Progenitor cell of endocrine pancreas (in vitro differentiated cells): ENCODE results near the gene CHN2. TPM values are rescaled to one million over a fixed set of nuclear protein-coding genes. Genes with fewer than 3 reads are reported as not detected.

Source experiments
- DNase-seq: peaks from one replicate; pipeline ENCODE4 v3.0.0; 2021; ENCODE audit warnings: low spot score; ENCODE audit not compliant: unreplicated experiment
- H3K27ac Mint-ChIP-seq: 2 replicates; pipeline ENCODE4 v1.8.0; 2021; ENCODE audit warnings: mild to moderate bottlenecking, moderate library complexity, mixed read lengths
- H3K27me3 Mint-ChIP-seq: 2 replicates; pipeline ENCODE4 v1.8.0; 2021; ENCODE audit warnings: mixed read lengths
- H3K36me3 Mint-ChIP-seq: 2 replicates; pipeline ENCODE4 v1.8.0; 2022; ENCODE audit warnings: mixed read lengths; ENCODE audit not compliant: insufficient read depth
- H3K4me1 Mint-ChIP-seq: 2 replicates; pipeline ENCODE4 v1.8.0; 2021; ENCODE audit warnings: low read depth, mixed read lengths
- H3K4me3 Mint-ChIP-seq: 2 replicates; pipeline ENCODE4 v1.8.0; 2021; ENCODE audit warnings: low read depth, mild to moderate bottlenecking, moderate library complexity, mixed read lengths
- H3K9me3 Mint-ChIP-seq: 2 replicates; pipeline ENCODE4 v1.8.0; 2021; ENCODE audit warnings: low read depth, mixed read lengths
- CTCF ChIP-seq: fragments of 200-600 bp; sonication (generic); IDR thresholded peaks from one replicate; pipeline ENCODE4 v1.5.0; 2021; ENCODE audit warnings: antibody characterized with exemption, mild to moderate bottlenecking; ENCODE audit not compliant: unreplicated experiment
- total RNA-seq: library from RNA; stranded (reverse); gene quantifications from 2 replicates; pipeline ENCODE4 v1.2.1, GENCODE V29; 2021

CHN2 gene
- total RNA-seq, 1 donor from 2014 or later = 22.0 TPM

DNA sequence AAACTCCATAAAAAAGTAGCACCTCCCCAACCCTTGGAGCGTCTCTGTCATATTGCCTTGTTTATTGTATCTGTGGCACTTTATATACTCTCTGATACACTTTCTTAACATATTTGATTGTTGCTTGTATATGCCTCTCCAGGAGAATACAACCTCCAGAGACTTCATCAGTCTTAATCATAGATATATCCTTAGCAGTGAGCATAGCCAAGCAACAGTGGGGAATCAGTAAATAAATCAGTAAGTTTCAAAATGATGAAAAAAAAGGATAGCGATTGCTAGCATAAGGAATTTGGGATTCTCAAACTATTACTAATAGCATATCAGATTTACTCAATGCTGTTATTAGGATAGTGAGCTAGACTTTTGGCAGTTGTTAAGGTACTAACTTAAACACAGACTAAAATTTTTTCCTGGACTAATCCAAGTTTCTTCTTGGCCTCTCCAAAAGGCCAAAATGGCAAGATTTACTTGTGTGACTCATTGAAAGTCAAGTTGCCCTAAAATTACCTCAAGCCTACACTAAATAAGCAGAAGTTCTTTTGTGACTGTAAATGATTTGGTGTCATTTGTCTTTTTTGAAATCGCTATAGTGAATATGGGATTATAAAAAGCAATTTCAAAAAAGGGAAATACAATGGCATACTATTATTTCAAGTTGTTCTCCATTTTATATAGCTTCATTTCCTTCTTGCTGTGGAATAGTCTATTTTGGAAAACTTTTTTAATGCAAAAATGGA lies 177.9 kb downstream of the CHN2 start:
- Mint-ChIP-seq H3K27ac (no peak overlapping the region), H3K4me1 (peaks cover 35% of the 10 kb centered on the region), H3K27me3 (no peaks in the 10 kb centered on the region), H3K4me3 (no peak overlapping the region), H3K36me3 (peaks cover 3% of the 10 kb centered on the region), H3K9me3 (no peaks in the 10 kb centered on the region)
- TF ChIP-seq CTCF = no peak
- no peak for DNase-seq

DNA sequence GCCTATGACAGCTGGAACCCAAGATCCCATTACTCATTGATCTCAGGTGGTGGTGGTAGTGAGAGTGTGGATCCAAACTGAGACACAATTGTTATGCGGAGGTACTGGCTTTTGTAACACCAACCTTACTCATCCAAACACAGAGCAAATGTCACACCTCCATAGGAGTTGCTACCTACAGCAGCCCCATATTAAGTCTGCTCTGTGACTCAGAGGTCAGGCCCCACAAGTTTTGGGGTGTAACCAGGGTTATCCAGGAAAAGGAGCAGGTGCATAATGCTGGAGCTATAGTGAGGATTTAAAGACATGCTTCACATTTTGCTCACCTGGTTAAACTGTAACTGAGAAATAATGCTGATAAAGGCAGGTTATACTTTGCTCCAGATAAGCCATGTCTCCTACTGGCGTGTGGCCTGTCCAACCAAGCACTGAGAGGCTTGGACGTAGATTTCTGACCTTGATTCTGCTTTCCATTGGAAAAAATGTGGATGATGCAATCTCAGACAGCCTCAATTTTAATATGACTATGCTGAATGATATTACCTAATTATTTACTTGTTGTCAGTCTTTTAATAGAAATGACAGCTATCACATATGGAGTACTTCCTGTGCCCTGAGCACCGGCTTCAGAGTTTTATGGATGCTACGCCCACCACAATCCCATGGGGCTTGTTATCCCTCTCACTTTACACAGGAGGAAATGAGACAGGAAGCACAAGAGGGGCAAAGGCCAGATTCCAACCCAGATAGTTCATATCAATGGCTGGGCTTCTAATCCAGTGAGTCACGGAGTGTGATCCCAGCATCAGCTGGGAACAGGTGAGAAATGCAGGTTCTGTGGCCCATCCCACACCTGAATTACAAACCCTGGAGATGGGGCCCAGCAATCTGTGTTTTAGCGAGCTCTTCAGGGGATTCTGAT lies 181.3 kb downstream of the CHN2 start:
- Mint-ChIP-seq H3K27me3 (no peaks in the 10 kb centered on the region), H3K4me3 (no peak overlapping the region), H3K36me3 (peaks cover 6% of the 10 kb centered on the region), H3K4me1 (peaks cover 24% of the 10 kb centered on the region), H3K27ac (peak overlapping the region; percentile 46), H3K9me3 (no peaks in the 10 kb centered on the region)
- no peak for DNase-seq
- TF ChIP-seq CTCF = no peak

DNA sequence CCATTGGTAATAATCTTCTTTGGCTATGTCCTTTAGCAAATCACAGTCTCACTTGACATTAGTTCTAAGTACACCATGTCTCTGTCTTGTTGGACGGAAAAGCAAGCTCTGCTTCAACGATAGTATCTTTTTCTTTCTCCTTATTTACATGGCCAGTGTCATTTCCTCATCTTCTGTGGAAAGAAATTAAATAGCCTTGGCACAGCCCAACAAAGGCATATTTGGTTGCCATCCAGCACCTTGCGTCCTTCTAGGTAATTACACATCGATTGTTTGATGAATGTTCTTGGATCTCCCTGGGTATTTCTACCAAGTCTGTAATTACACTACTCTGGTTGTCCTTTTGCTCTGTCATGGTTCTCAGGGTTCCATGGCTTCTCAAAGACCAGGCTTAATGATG lies 183.1 kb downstream of the CHN2 start:
- Mint-ChIP-seq H3K4me3 (no peak overlapping the region), H3K27me3 (no peaks in the 10 kb centered on the region), H3K36me3 (peaks cover 6% of the 10 kb centered on the region)

DNA sequence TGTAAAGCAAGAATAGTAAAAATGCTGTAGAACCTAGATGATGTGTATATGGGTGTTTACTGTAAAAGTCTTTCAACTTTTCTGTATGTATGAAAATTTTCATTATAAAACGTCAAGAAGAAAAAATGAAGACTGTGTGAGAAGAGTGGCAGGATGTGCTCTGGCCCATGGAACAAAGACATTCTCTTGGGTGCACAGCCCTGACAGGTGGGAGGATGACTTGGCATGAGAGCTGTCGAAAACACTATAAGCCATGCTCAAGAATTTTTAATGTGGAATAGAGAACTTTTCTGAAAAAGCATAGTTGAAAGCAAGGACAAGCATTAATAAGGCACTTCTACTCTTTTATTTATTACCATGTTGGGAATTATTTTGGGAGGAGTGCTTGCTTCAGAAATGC lies 185.0 kb downstream of the CHN2 start:
- TF ChIP-seq CTCF = no peak
- H3K27ac Mint-ChIP-seq = no peak overlapping the region
- no peak for DNase-seq
- no peaks in the 10 kb centered on the region for H3K27me3 Mint-ChIP-seq
- H3K4me1 Mint-ChIP-seq = peaks cover 13% of the 10 kb centered on the region
- no peaks in the 10 kb centered on the region for H3K9me3 Mint-ChIP-seq
- H3K36me3 Mint-ChIP-seq = peaks cover 5% of the 10 kb centered on the region
- no peak overlapping the region for H3K4me3 Mint-ChIP-seq

More for the DNA sequence above, 183.1 kb downstream of the CHN2 start:
- no peak for TF ChIP-seq CTCF
- Mint-ChIP-seq H3K4me1 (peaks cover 20% of the 10 kb centered on the region), H3K9me3 (no peaks in the 10 kb centered on the region), H3K27ac (no peak overlapping the region)
- DNase-seq = no peak

- Mint-ChIP-seq H3K9me3 (no peaks in the 10 kb centered on the region), H3K27ac (no peak overlapping the region), H3K36me3 (peaks cover 3% of the 10 kb centered on the region), H3K4me1 (peaks cover 20% of the 10 kb centered on the region), H3K4me3 (no peak overlapping the region), H3K27me3 (no peaks in the 10 kb centered on the region)
- DNase-seq = no peak
- no peak for TF ChIP-seq CTCF
Observed at GRCh38 chr7:29381206-29382094, 186.9 kb downstream of the CHN2 start.
